Cardiac septum (tissue), 1 donor: ENCODE measurements around the gene SVIL. TPM values are rescaled to one million over a fixed set of nuclear protein-coding genes. Genes with fewer than 3 reads are reported as not detected.

ENCODE experiments used
- DNase-seq: peaks from one replicate; pipeline ENCODE4 v3.0.0-alpha.2; 2020; ENCODE audit warnings: low spot score
- intact Hi-C: fragments of 100-400 bp; cut with DNase I; formaldehyde crosslinking; loops from one replicate; pipeline ENCODE4 v1.14.0; 2022
- microRNA-seq: library from miRNA; unstranded; fragments of <30 nt; microRNA quantifications from one replicate; pipeline ENCODE4 v1.2.0, GENCODE V29; 2020
- total RNA-seq: library from RNA; stranded (reverse); fragmentation: NEBNext Ultra II Directional; extraction: Animal tissue kit (Norgen Biotek cat#: 25700); gene quantifications from one replicate; pipeline ENCODE4 v1.2.1, GENCODE V29; 2021
- donor health status: DM: no; HTN: no; CAD: no.

The SVIL gene
- total RNA-seq, 1 donor from 2014 or later = 518 TPM

DNA sequence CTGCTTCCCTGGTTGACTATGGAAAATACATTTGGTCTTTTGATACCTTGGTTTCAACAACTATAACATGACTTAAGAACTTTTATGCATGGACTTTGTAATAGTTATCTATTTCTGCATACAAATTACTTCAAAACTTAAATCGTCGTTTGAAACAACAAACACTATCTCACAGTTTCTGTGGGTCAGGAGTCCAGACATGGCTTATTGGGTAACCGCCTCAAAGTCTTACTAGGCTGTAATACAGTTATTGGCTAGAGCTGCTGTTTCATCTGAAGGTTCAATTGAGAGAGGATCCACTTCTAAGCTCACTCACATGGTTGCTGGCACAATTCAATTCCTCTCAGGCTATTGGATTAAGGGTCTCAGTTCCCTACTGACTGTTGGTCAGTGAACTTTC, 210.8 kb downstream of the SVIL start:
- DNase-seq = no peak
- intact Hi-C loops = no loop called here

DNA sequence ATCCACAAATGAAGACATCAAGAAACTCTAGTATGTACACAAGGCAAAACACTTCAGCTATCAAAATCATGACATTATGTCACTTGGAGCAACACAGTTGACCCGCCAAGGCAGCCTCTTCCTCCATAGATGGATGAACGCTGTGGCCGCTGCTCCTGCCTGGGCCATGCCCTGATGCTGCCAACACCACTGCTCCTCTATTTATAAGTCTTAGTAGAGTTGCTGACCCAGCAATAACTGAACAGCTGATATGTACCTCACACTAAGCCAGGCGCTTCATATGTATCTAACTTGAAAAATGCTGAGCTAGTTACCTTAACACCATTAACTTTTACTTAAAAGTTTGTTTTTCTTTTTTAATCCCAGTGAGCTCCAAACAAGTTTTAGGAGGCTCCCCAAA, 214.0 kb downstream of the SVIL start:
- intact Hi-C loops = no loop called here
- no peak for DNase-seq

- no peak for DNase-seq
- intact Hi-C loops = no loop called here
These were observed 217.4 kb downstream of the SVIL start for GRCh38 chr10:29417324-29417723.

DNA sequence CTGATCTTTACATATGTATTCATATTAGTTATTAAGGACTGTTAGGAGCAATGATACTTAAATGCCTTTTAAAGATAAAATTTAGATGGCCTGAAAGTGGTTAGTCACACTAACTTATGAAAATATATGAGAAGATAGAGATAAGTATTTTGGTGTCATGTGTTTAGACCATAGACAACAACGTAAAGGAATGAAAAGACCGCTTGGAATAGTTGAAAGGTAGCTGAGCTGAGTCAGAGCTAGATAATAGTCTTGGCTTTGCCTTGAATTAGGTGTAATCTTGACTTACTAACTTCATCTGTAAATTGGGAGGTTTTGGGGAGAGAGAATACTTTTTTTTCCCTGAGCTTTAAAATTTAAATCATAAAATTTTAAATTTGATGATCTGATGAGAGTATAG, 218.9 kb downstream of the SVIL start:
- DNase-seq = no peak

DNA sequence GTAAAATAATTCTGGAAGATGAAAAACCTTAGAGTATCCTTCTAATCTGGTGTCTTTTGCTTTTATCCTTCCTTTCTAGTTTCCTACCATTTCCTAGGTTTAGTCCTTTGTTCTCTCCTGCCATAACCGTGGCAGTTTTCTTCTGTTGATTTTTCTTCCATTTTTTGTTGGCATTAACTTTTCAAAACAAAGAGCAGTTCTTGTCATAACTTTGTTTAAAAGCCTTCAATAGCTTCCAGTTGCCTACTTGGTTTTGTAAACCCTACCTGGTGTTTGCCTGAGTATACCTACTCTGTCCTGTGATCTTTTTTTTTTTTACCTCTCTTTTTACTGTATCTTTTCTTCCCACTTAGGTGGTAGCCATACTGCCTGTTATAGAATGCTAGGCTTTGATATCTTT, 220.3 kb downstream of the SVIL start:
- no peak for DNase-seq
- intact Hi-C loops = no loop called here

More for the DNA sequence above, 218.9 kb downstream of the SVIL start:
- intact Hi-C loops = no loop called here

DNA sequence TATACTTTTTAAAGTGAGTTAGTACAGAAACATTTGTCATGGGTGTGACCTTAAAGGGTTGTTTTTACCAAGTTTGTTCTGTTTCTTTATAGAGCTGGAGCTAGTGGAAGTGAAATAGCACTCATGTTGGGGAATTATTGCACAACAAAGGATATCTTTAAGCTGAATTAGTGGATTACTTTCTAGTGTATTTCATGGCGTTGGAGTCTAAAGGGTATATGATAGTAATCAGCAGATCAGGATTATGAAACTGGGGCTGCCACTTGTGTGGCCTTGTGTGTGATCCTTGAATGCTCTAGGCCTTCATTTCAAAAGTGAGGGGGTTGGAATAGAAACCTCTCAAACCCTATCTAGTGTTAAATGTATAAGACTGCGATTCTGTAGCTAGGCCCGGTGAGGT, 222.3 kb downstream of the SVIL start:
- no peak for DNase-seq
- intact Hi-C loops = no loop called here

- intact Hi-C loops = no loop called here
- no peak for DNase-seq
These were observed 223.0 kb downstream of the SVIL start for GRCh38 chr10:29411666-29412315.

DNA sequence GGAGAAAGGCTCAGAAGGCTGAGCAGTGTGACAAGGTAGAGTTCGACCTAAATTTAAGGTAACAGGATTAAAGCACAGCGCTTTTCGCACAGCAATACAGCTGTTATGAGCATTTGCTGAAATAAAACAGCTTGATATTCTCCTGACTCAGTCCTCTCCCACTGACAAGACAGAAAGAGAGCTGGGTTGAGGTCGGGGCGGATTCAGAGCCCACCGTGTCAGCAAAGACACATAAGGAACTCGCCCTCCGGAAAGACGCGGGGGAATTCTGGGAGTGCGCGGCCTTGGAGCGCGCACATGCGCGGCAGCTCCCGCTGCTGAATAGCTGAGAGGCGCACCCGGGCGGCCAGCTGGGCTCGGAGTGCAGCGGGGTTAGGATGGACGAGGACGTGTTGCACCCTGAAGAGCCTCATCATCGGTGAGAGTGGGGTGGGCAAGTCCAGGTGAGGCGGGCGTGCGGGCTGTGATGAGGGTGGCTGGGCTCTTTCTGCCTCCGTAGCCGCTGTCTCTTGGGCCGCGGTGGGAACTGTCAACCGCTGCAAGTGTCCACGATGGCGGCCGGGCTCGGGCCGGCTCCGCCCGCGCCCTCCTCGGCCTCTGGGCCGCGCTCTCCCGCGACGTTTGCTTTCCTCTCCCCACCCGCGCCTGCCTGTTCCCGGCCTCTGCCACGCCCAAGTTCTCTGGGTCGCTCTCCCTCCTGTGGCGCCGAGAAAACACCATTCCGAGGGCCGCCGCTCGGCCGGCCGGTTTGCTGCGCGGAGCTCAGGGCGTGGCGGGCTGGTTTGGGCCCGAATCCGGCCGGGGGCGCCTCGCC, 225.3 kb downstream of the SVIL start:
- peak; percentile 89 for DNase-seq
- intact Hi-C loops = no loop called here

- DNase-seq = no peak
- intact Hi-C loops = no loop called here
These were observed 225.9 kb downstream of the SVIL start for GRCh38 chr10:29408847-29409240.

Small RNA genes within 50 kb of the gene (microRNA-seq; reads per million reads assigned to microRNA genes)
- gene MIR604 = not detected
- not detected for gene MIR938
